Measurements from ENCODE around the gene FGFR3. TPM values are rescaled to one million over a fixed set of nuclear protein-coding genes. Genes with fewer than 3 reads are reported as not detected.
A peak's percentile ranks its signal among the peaks of the same experiment; 100 is the strongest.

Gene FGFR3
- total and polyA plus RNA-seq, 2 experiments from 2014 or later: 0.10 to 0.97 TPM

GRCh38 chr4:1852904-1853623, 60.0 kb downstream of the FGFR3 start:
- H4K20me1 ChIP-seq (ENCODE audit: insufficient read depth): peaks cover 6% of the 10 kb centered on the region; the same call in 1 of the 2 replicates

GRCh38 chr4:1854752-1855151, 61.7 kb downstream of the FGFR3 start:
- H3K36me3 ChIP-seq (ENCODE audit: low read depth): no peaks in the 10 kb centered on the region
- no peak for TF ChIP-seq EZH2phosphoT487 (IDR thresholded peaks at IDR 0.05; ENCODE audit: insufficient read depth, low read depth)
- TF ChIP-seq EZH2 (IDR thresholded peaks at IDR 0.05; ENCODE audit: insufficient read depth, poor library complexity, severe bottlenecking): no peak
- peaks cover 6% of the 10 kb centered on the region; the same call in 1 of the 2 replicates for H3K4me1 ChIP-seq (ENCODE audit: insufficient read depth)
- peak overlapping the region; percentile 38; the same call in 1 of the 2 replicates for H3K27ac ChIP-seq
- H3K9me2 ChIP-seq (ENCODE audit: insufficient read depth): no peaks in the 10 kb centered on the region
- in situ Hi-C loops (cut with MboI): no loop called here
- H4K20me1 ChIP-seq (ENCODE audit: insufficient read depth): peaks cover 6% of the 10 kb centered on the region; the same call in 1 of the 2 replicates
- H3K27me3 ChIP-seq (replicated peaks; ENCODE audit: insufficient read depth): no peaks in the 10 kb centered on the region
- peaks cover 72% of the 10 kb centered on the region for H3K79me2 ChIP-seq (ENCODE audit: insufficient read depth)
- H2AFZ ChIP-seq: peak overlapping the region; percentile 76; the same call in 1 of the 2 replicates
- H3F3A ChIP-seq (ENCODE audit: insufficient read depth): no peaks in the 10 kb centered on the region
- WGBS, 2 experiments (ENCODE audit: low coverage in 1 of 2, low lambda C conversion rate in 2 of 2, missing lambda C conversion rate in 2 of 2): 42 to 65% methylated on average over 1 of the region's 1 CpG
- peak overlapping the region; percentile 86 for H3K9ac ChIP-seq
- peak overlapping the region; percentile 72 for H3K4me2 ChIP-seq (ENCODE audit: unreplicated experiment)
- no peaks in the 10 kb centered on the region for H3K9me3 ChIP-seq (ENCODE audit: low read depth)
- no peak for DNase-seq
- peak overlapping the region; percentile 77 for H3K4me3 ChIP-seq

More at GRCh38 chr4:1852904-1853623, 60.0 kb downstream of the FGFR3 start:
- Histone ChIP-seq H3F3A (ENCODE audit: insufficient read depth) (no peaks in the 10 kb centered on the region), H3K9me3 (ENCODE audit: low read depth) (no peaks in the 10 kb centered on the region), H3K79me2 (ENCODE audit: insufficient read depth) (peaks cover 86% of the 10 kb centered on the region), H3K4me3 (no peak overlapping the region), H3K4me1 (ENCODE audit: insufficient read depth) (peaks cover 6% of the 10 kb centered on the region; the same call in 1 of the 2 replicates), H3K9ac (no peak overlapping the region), H3K27me3 (replicated peaks; ENCODE audit: insufficient read depth) (no peaks in the 10 kb centered on the region), H2AFZ (no peak overlapping the region), H3K4me2 (ENCODE audit: unreplicated experiment) (no peak overlapping the region), H3K27ac (no peak overlapping the region), H3K9me2 (ENCODE audit: insufficient read depth) (no peaks in the 10 kb centered on the region), H3K36me3 (ENCODE audit: low read depth) (no peaks in the 10 kb centered on the region)
- in situ Hi-C loops (cut with MboI): no loop called here
- 85% methylated on average over 9 of the region's 9 CpGs for WGBS, 2 experiments (ENCODE audit: low coverage in 1 of 2, low lambda C conversion rate in 2 of 2, missing lambda C conversion rate in 2 of 2)
- TF ChIP-seq EZH2phosphoT487 (IDR thresholded peaks at IDR 0.05; ENCODE audit: insufficient read depth, low read depth) (no peak), EZH2 (IDR thresholded peaks at IDR 0.05; ENCODE audit: insufficient read depth, poor library complexity, severe bottlenecking) (no peak)
- DNase-seq: no peak

- 3% methylated on average over 54 to 56 of the region's 92 CpGs for WGBS, 2 experiments (ENCODE audit: low coverage in 1 of 2, low lambda C conversion rate in 2 of 2, missing lambda C conversion rate in 2 of 2)
- peak; percentile 46 for DNase-seq
- H3K9me3 ChIP-seq (ENCODE audit: low read depth): no peaks in the 10 kb centered on the region
- H3K9me2 ChIP-seq (ENCODE audit: insufficient read depth): no peaks in the 10 kb centered on the region
- peak overlapping the region; percentile 76 for H2AFZ ChIP-seq
- no peaks in the 10 kb centered on the region for H3K27me3 ChIP-seq (replicated peaks; ENCODE audit: insufficient read depth)
- in situ Hi-C loops (cut with MboI): no loop called here
- H3K4me1 ChIP-seq (ENCODE audit: insufficient read depth): peaks cover 6% of the 10 kb centered on the region; the same call in 1 of the 2 replicates
- peaks cover 6% of the 10 kb centered on the region; the same call in 1 of the 2 replicates for H4K20me1 ChIP-seq (ENCODE audit: insufficient read depth)
- H3K27ac ChIP-seq: peak overlapping the region; percentile 38
- no peaks in the 10 kb centered on the region for H3F3A ChIP-seq (ENCODE audit: insufficient read depth)
- H3K79me2 ChIP-seq (ENCODE audit: insufficient read depth): peaks cover 64% of the 10 kb centered on the region
- H3K36me3 ChIP-seq (ENCODE audit: low read depth): no peaks in the 10 kb centered on the region
- TF ChIP-seq EZH2phosphoT487 (IDR thresholded peaks at IDR 0.05; ENCODE audit: insufficient read depth, low read depth): no peak
- TF ChIP-seq EZH2 (IDR thresholded peaks at IDR 0.05; ENCODE audit: insufficient read depth, poor library complexity, severe bottlenecking): no peak
- H3K4me3 ChIP-seq: peak overlapping the region; percentile 77
- H3K9ac ChIP-seq: peak overlapping the region; percentile 86
- H3K4me2 ChIP-seq (ENCODE audit: unreplicated experiment): peak overlapping the region; percentile 72
Measured at GRCh38 chr4:1855333-1856070, 62.4 kb downstream of the FGFR3 start.

GRCh38 chr4:1856071-1856942, 63.2 kb downstream of the FGFR3 start, which contains the start of gene LETM1:
Gene LETM1, minus strand, starts transcription at chr4:1856156. Its CDS starts 206 bp downstream, at chr4:1855950.
- 1% methylated on average over 75 to 96 of the region's 107 CpGs for WGBS, 2 experiments (ENCODE audit: low coverage in 1 of 2, low lambda C conversion rate in 2 of 2, missing lambda C conversion rate in 2 of 2)
- Histone ChIP-seq H3K4me1 (ENCODE audit: insufficient read depth) (peaks cover 6% of the 10 kb centered on the region; the same call in 1 of the 2 replicates), H3K9me2 (ENCODE audit: insufficient read depth) (no peaks in the 10 kb centered on the region), H3K36me3 (ENCODE audit: low read depth) (no peaks in the 10 kb centered on the region), H4K20me1 (ENCODE audit: insufficient read depth) (no peaks in the 10 kb centered on the region; the same call in 1 of the 2 replicates), H3K9ac (peak within 1 kb of the TSS; percentile 86), H3K27me3 (replicated peaks; ENCODE audit: insufficient read depth) (no peaks in the 10 kb centered on the region), H2AFZ (peak within 1 kb of the TSS; percentile 76), H3K9me3 (ENCODE audit: low read depth) (no peaks in the 10 kb centered on the region), H3K4me3 (peak within 1 kb of the TSS; percentile 77), H3K4me2 (ENCODE audit: unreplicated experiment) (peak within 1 kb of the TSS; percentile 72), H3K79me2 (ENCODE audit: insufficient read depth) (peaks cover 56% of the 10 kb centered on the region), H3K27ac (peak within 1 kb of the TSS; percentile 38), H3F3A (ENCODE audit: insufficient read depth) (no peaks in the 10 kb centered on the region)
- TF ChIP-seq EZH2 (IDR thresholded peaks at IDR 0.05; ENCODE audit: insufficient read depth, poor library complexity, severe bottlenecking) (no peak), EZH2phosphoT487 (IDR thresholded peaks at IDR 0.05; ENCODE audit: insufficient read depth, low read depth) (no peak)
- peak; percentile 96 for DNase-seq
- in situ Hi-C loops (cut with MboI): no loop called here
